K562 (cell line): ENCODE results near the gene OR6V1. TPM values are rescaled to one million over a fixed set of nuclear protein-coding genes. Genes with fewer than 3 reads are reported as not detected.
"Not testable (repeated sequence)": the region's sequence is repeated elsewhere in the genome, so short reads cannot be mapped to it uniquely, and the experiment has no call there.

ENCODE experiments used
- ATAC-seq: fragments of 200-7000 bp; cut with Tn5 transposase; 3 replicates; pipeline ENCODE4 v1.9.1; 2020; ENCODE audit warnings: moderate library complexity
- BruUV-seq: library from RNA; stranded (reverse); fragments of 400-500 nt; replicated peaks from 2 replicates; lab custom pipeline; 2021; lab: Mats Ljungman, UMichigan
- CTCF ChIA-PET: fragments of 300-600 bp; formaldehyde crosslinking; extraction: SDS; loops from one replicate; lab custom pipeline; 2021; ENCODE audit warnings: low intra/inter-chr PET ratio; lab: Yijun Ruan, JAX
- POLR2A ChIA-PET: fragments of 300-600, 350-650 bp; sonication (Branson Sonifier 250); formaldehyde crosslinking; extraction: SDS; loops from one replicate; lab custom pipeline; 2021; ENCODE audit warnings: antibody characterized with exemption, inconsistent platforms; lab: Yijun Ruan, JAX
- DNase-seq, 4 experiments: peaks; one replicate each; pipeline versions ENCODE4 v3.0.0 to v3.0.0-alpha.2; 2011 to 2018; ENCODE audit warnings: low spot score in 3 of 4, mixed read lengths in 3 of 4; ENCODE audit errors: extremely low read depth in 1 of 4
- FAIRE-seq: peaks from 2 replicates; lab custom pipeline; 2011; peaks lifted over from hg19 to GRCh38; lab: Jason Lieb, UNC
- H2AFZ ChIP-seq: 2 replicates; pipeline ENCODE4 v1.6.0; 2011; ENCODE audit warnings: low read depth, low read length, control low read depth, inconsistent platforms
- H3K27ac ChIP-seq: fragments of 200-600 bp; 3 replicates; pipeline ENCODE4 v1.8.0; 2011; ENCODE audit warnings: low read depth, mild to moderate bottlenecking, control low read depth, inconsistent platforms, low read length, moderate library complexity, mixed read lengths; ENCODE audit errors: extremely low read depth
- H3K27me3 ChIP-seq, 2 experiments: fragments of 300-600 bp in 1 of 2; 2 replicates in 1 of 2; 3 replicates in 1 of 2; pipeline versions ENCODE4 v1.6.0 to v1.8.0; 2011; ENCODE audit warnings: inconsistent platforms in 2 of 2, low read length in 2 of 2, mild to moderate bottlenecking in 1 of 2, mixed read lengths in 1 of 2, moderate library complexity in 1 of 2; ENCODE audit not compliant: control insufficient read depth in 2 of 2, insufficient read depth in 2 of 2
- H3K36me3 ChIP-seq: fragments of 300-600 bp; 3 replicates; pipeline ENCODE4 v1.8.0; 2011; ENCODE audit warnings: mild to moderate bottlenecking, low read length, inconsistent platforms; ENCODE audit not compliant: control insufficient read depth, insufficient read depth
- H3K4me1 ChIP-seq, 2 experiments: fragments of 200-600 bp in 1 of 2; replicated peaks in 1 of 2; 2 replicates in 1 of 2; 3 replicates in 1 of 2; pipeline versions ENCODE4 v1.5.1 to v1.8.0; 2011; ENCODE audit warnings: inconsistent platforms in 2 of 2, low read length in 2 of 2, mild to moderate bottlenecking in 1 of 2, mixed read lengths in 1 of 2, moderate library complexity in 1 of 2; ENCODE audit not compliant: control insufficient read depth in 2 of 2, insufficient read depth in 2 of 2
- H3K4me2 ChIP-seq: 2 replicates; pipeline ENCODE4 v1.6.1; 2011; ENCODE audit warnings: low read length, control low read depth, inconsistent platforms, mixed read lengths; ENCODE audit not compliant: insufficient read depth
- H3K4me3 ChIP-seq: fragments of 200-600 bp; sonication (generic), shearing (Covaris generic); 2 replicates; pipeline ENCODE4 v1.5.1; 2016; ENCODE audit warnings: control low read depth, inconsistent platforms
- H3K79me2 ChIP-seq: fragments of 200-600 bp; 3 replicates; pipeline ENCODE4 v1.8.0; 2011; ENCODE audit warnings: low read length, inconsistent platforms; ENCODE audit not compliant: control insufficient read depth, insufficient read depth
- H3K9ac ChIP-seq, 2 experiments: 2 replicates each; pipeline versions ENCODE4 v1.6.0 to v1.6.1; 2011; ENCODE audit warnings: low read depth in 2 of 2, low read length in 2 of 2, control low read depth in 1 of 2, inconsistent platforms in 1 of 2, mild to moderate bottlenecking in 1 of 2, mixed read lengths in 1 of 2; ENCODE audit not compliant: insufficient read depth in 1 of 2
- H3K9me1 ChIP-seq: one replicate; pipeline ENCODE4 v1.6.0; 2011; ENCODE audit warnings: inconsistent platforms, mild to moderate bottlenecking, low read length, moderate library complexity; ENCODE audit not compliant: control insufficient read depth, insufficient read depth
- H3K9me3 ChIP-seq: replicated peaks from 2 replicates; pipeline ENCODE4 v1.5.1; 2011; ENCODE audit warnings: low read depth, low read length, inconsistent platforms; ENCODE audit not compliant: control insufficient read depth, insufficient read depth
- H4K20me1 ChIP-seq: replicated peaks from 2 replicates; pipeline ENCODE4 v1.6.1; 2011; ENCODE audit warnings: low read length, inconsistent platforms, mixed read lengths; ENCODE audit not compliant: control insufficient read depth, insufficient read depth
- ARID1B ChIP-seq: fragments of 450-650 bp; IDR thresholded peaks from 2 replicates; pipeline ENCODE4 v1.6.1; 2016; ENCODE audit warnings: antibody characterized with exemption, mild to moderate bottlenecking, inconsistent platforms
- BCOR ChIP-seq: fragments of 450-650 bp; IDR thresholded peaks from 2 replicates; pipeline ENCODE4 v1.6.1; 2016
- CHD2 ChIP-seq: IDR thresholded peaks from 2 replicates; pipeline ENCODE4 v1.6.1; 2011; ENCODE audit warnings: low read depth, low read length
- EWSR1 ChIP-seq: fragments of 450-650 bp; IDR thresholded peaks from 2 replicates; pipeline ENCODE4 v1.6.1; 2018; ENCODE audit warnings: borderline replicate concordance, mild to moderate bottlenecking, low read depth, moderate library complexity; ENCODE audit not compliant: partially characterized antibody
- LARP7 ChIP-seq: fragments of 450-650 bp; IDR thresholded peaks from 2 replicates; pipeline ENCODE4 v1.6.1; 2016
- STAT5A ChIP-seq: IDR thresholded peaks from 2 replicates; pipeline ENCODE4 v1.6.1; 2012; ENCODE audit warnings: low read length, inconsistent platforms, borderline replicate concordance
- WGBS: fragments of 100-300 bp; shearing (Covaris generic); methylation state at CpG from one replicate; pipeline ENCODE4 v1.1.6; 2016; ENCODE audit warnings: low coverage, mixed read lengths; ENCODE audit not compliant: insufficient coverage; ENCODE audit errors: missing lambda C conversion rate; 5-methylcytosine and 5-hydroxymethylcytosine counted together
- in situ Hi-C: fragments of 300-500 bp; cut with MboI; formaldehyde crosslinking; loops from 4 replicates; pipeline ENCODE4 v1.15.0; 2018; ENCODE audit warnings: inconsistent platforms, mixed read lengths
- intact Hi-C: fragments of 100-400 bp; cut with micrococcal nuclease; formaldehyde crosslinking; loops from 2 replicates; pipeline ENCODE4 v1.14.2; 2022
- polyA plus RNA-seq, 8 experiments: library from polyadenylated mRNA; depleted of rRNA in 4 of 8; stranded (reverse) in 5 of 8; unstranded in 3 of 8; fragments of >200 nt; fragmentation: Nextera tagmentation in 2 of 8; fragmentation: Illumina TruSeq in 1 of 8; extraction: Ambion mirVana in 2 of 8; extraction: Trizol in 1 of 8; gene quantifications; 2 replicates each; pipeline versions ENCODE4 v1.2.1 to v1.2.3, GENCODE V29; 2011 to 2014; ENCODE audit warnings: inconsistent platforms in 1 of 8, missing spikeins in 1 of 8
- total RNA-seq, 7 experiments: library from RNA; depleted of rRNA in 6 of 7; stranded (reverse); fragments of >200 nt in 6 of 7; fragmentation: Illumina TruSeq in 2 of 7; extraction: Trizol in 2 of 7; gene quantifications; 2 replicates each; pipeline versions ENCODE4 v1.2.1 to v1.2.3, GENCODE V29; 2011 to 2021; ENCODE audit warnings: low replicate concordance in 1 of 7
- TF ChIP-seq, protein P1 (sequence below), 2 experiments: fragments of 450-650 bp in 1 of 2; sonication (generic) in 1 of 2; formaldehyde crosslinking; conservative IDR thresholded peaks; 2 replicates each; pipeline versions ENCODE4 v1.4.0 to v1.8.1; 2020 to 2022; ENCODE audit warnings: mild to moderate bottlenecking in 1 of 2, missing genetic modification reagents in 1 of 2

OR6V1 gene
- total and polyA plus RNA-seq, 9 of the 15 experiments (the other 6 are each of a cell fraction or from before 2014, with no cell fraction given): not detected

DNA sequence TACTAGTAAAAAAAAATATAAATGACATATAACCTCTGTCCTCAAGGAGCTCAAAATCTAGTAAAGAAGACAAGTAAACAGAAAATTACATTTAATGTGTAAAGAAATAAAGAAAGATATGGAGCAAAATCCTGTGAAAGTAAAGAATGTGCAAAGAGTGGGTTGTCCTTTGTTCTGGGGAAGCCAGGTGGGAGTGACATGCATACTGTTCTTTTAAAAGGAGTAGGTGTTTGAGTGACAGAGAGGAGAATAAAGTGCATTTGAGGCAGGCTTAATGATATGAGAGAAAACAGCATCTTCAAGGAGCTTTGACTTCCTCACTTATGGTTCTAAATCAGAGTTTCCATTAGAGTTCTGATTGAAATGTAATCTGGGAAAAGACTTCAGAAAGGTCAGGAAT lies 22.0 kb downstream of the OR6V1 start (continued):
- TF ChIP-seq BCOR (no peak), EWSR1 (no peak)

DNA sequence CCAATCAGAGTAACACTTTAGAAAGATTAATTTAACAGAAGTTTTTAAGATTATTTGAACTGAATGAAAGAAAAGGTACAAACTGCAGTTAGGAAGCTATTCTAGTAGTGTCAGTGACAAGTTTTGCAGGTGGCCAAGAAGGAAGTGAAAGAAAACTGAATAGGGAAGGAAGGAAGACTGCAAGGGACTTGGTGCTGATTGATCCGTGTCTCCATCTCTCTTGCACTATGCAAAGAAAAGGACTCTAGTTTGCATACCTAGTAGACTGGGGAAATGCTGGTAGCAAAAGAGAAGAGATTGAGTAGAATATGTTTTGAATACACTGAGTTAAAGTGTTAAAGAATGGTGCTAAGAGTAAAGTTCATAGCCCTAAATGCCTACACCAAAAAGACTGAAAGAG lies 33.0 kb downstream of the OR6V1 start:
- no peaks in the 10 kb centered on the region; a peak in 1 of 5 replicates for H3K27me3 ChIP-seq
- intact Hi-C loops: no loop called here
- H3K4me1 ChIP-seq: no peaks in the 10 kb centered on the region
- POLR2A ChIA-PET: no interaction called here
- H3K79me2 ChIP-seq: no peaks in the 10 kb centered on the region
- BruUV-seq: no TSS peak
- no peaks in the 10 kb centered on the region for H3K36me3 ChIP-seq
- DNase-seq: no peak
- H3K4me3 ChIP-seq: no peak overlapping the region
- no peak overlapping the region for H3K4me2 ChIP-seq
- H3K27ac ChIP-seq: no peak overlapping the region
- WGBS: 7% methylated on average over 1 of the region's 1 CpG
- no peak overlapping the region for H2AFZ ChIP-seq
- FAIRE-seq: no peak
- H4K20me1 ChIP-seq: no peaks in the 10 kb centered on the region
- TF ChIP-seq STAT5A (no peak), ARID1B (no peak), LARP7 (no peak), CHD2 (no peak)
- TF ChIP-seq, protein P1, sequence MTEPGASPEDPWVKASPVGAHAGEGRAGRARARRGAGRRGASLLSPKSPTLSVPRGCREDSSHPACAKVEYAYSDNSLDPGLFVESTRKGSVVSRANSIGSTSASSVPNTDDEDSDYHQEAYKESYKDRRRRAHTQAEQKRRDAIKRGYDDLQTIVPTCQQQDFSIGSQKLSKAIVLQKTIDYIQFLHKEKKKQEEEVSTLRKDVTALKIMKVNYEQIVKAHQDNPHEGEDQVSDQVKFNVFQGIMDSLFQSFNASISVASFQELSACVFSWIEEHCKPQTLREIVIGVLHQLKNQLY (CRISPR knock-in tag; conservative IDR thresholded peaks at IDR 0.05): no peak
- H3K9me1 ChIP-seq: no peaks in the 10 kb centered on the region
- in situ Hi-C loops: no loop called here
- H3K9me3 ChIP-seq: no peaks in the 10 kb centered on the region
- no peak for ATAC-seq
- H3K9ac ChIP-seq: no peak overlapping the region
- CTCF ChIA-PET: no interaction called here

DNA sequence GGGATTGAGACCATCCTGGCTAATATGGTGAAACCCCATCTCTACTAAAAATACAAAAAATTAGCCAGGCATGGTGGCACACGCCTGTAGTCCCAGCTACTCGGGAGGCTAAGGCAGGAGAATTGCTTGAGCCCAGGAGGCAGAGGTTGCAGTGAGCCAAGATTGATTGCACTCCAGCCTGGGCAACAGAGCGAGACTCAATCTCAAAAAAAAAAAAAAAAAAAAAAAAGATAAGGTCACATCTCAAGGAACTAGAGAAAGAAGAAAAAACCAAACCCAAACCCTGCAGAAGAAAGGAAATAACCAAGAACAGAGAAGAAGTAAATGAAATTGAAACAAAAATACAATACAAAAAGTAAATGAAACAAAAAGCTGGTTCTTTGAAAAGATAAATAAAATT lies 33.5 kb downstream of the OR6V1 start:
- BruUV-seq, ATAC-seq, intact Hi-C loops, POLR2A ChIA-PET, CTCF ChIA-PET, H3K9me1 ChIP-seq, DNase-seq, FAIRE-seq, H3K36me3 ChIP-seq, in situ Hi-C loops, H3K9me3 ChIP-seq, H3K4me3 ChIP-seq, H3K27me3 ChIP-seq, H3K27ac ChIP-seq, H3K9ac ChIP-seq, H3K4me2 ChIP-seq, H2AFZ ChIP-seq, H3K79me2 ChIP-seq, H4K20me1 ChIP-seq, H3K4me1 ChIP-seq: not testable (repeated sequence)
- 0% methylated on average over 3 of the region's 3 CpGs for WGBS

DNA sequence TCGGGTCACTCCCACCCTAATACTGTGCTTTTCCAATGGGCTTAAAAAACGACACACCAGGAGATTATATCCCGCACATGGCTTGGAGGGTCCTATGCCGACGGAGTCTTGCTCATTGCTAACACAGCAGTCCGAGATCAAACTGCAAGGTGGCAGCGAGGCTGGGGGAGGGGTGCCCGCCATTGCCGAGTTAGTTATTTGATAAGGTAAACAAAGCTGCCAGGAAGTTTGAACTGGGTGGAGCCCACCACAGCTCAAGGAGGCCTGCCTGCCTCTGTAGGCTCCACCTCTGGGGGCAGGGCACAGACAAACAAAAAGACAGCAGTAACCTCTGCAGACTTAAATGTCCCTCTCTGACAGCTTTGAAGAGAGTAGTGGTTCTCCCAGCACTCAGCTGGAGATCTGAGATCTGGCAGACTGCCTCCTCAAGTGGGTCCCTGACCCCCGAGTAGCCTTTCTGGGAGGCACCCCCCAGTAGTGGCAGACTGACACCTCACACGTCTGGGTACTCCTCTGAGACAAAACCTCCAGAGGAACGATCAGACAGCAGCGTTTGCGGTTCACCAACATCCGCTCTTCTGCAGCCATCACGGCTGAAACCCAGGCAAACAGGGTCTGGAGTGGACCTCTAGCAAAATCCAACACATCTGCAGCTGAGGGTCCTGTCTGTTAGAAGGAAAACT lies 36.5 kb downstream of the OR6V1 start:
- intact Hi-C loops: not testable (repeated sequence)
- 2% methylated on average over 16 of the region's 16 CpGs for WGBS

More for the DNA sequence above, 36.5 kb downstream of the OR6V1 start:
- H3K27ac ChIP-seq, H3K36me3 ChIP-seq, H2AFZ ChIP-seq, H3K9me1 ChIP-seq, in situ Hi-C loops, H3K4me1 ChIP-seq, H3K27me3 ChIP-seq, DNase-seq, POLR2A ChIA-PET, CTCF ChIA-PET, H4K20me1 ChIP-seq, FAIRE-seq, H3K9me3 ChIP-seq, H3K9ac ChIP-seq, BruUV-seq, ATAC-seq, H3K79me2 ChIP-seq, H3K4me3 ChIP-seq, H3K4me2 ChIP-seq: not testable (repeated sequence)
